Activated CD8-positive, alpha-beta T cell treated with anti-CD3 and anti-CD28 coated beads, Interleukin-2, amount 10 ng/mL, durations not matched to agents 7 days and 5 days (primary cell): ENCODE data around the gene ZBTB16. TPM values are rescaled to one million over a fixed set of nuclear protein-coding genes. Genes with fewer than 3 reads are reported as not detected.

Experiments
- ATAC-seq: fragments of 150-1000 bp; cut with Tn5 transposase; one replicate; pipeline ENCODE4 v1.10.0; 2021; ENCODE audit warnings: moderate library complexity
- CTCF ChIA-PET: fragments of 350-600 bp; sonication (Branson Sonifier 250); formaldehyde crosslinking; loops from one replicate; lab custom pipeline; 2021; ENCODE audit warnings: antibody characterized with exemption; lab: Charles Lee
- POLR2A ChIA-PET: fragments of 350-600 bp; sonication (Branson Sonifier 250); formaldehyde crosslinking; loops from one replicate; lab custom pipeline; 2021; ENCODE audit warnings: antibody characterized with exemption; lab: Charles Lee
- DNase-seq: peaks from one replicate; pipeline ENCODE4 v3.0.0-alpha.2; 2020
- H3K27ac Mint-ChIP-seq: one replicate; pipeline ENCODE4 v1.8.0; 2021; ENCODE audit warnings: mild to moderate bottlenecking, mixed read lengths
- H3K27me3 Mint-ChIP-seq: one replicate; pipeline ENCODE4 v1.8.0; 2021; ENCODE audit warnings: low read depth, mixed read lengths
- H3K36me3 Mint-ChIP-seq: one replicate; pipeline ENCODE4 v1.8.0; 2021; ENCODE audit warnings: low read depth, mixed read lengths
- H3K4me1 Mint-ChIP-seq: one replicate; pipeline ENCODE4 v1.8.0; 2021; ENCODE audit warnings: low read depth, mixed read lengths
- H3K4me3 Mint-ChIP-seq: one replicate; pipeline ENCODE4 v1.8.0; 2021; ENCODE audit warnings: mild to moderate bottlenecking, mixed read lengths
- H3K9me3 Mint-ChIP-seq: one replicate; pipeline ENCODE4 v1.8.0; 2022; ENCODE audit warnings: mixed read lengths; ENCODE audit not compliant: insufficient read depth
- total RNA-seq, 2 experiments: library from RNA; stranded (reverse); gene quantifications; one replicate each; pipeline ENCODE4 v1.2.3, GENCODE V29; 2021

ZBTB16 gene
- total RNA-seq, 2 experiments from 2014 or later: 16.3 to 16.4 TPM

DNA sequence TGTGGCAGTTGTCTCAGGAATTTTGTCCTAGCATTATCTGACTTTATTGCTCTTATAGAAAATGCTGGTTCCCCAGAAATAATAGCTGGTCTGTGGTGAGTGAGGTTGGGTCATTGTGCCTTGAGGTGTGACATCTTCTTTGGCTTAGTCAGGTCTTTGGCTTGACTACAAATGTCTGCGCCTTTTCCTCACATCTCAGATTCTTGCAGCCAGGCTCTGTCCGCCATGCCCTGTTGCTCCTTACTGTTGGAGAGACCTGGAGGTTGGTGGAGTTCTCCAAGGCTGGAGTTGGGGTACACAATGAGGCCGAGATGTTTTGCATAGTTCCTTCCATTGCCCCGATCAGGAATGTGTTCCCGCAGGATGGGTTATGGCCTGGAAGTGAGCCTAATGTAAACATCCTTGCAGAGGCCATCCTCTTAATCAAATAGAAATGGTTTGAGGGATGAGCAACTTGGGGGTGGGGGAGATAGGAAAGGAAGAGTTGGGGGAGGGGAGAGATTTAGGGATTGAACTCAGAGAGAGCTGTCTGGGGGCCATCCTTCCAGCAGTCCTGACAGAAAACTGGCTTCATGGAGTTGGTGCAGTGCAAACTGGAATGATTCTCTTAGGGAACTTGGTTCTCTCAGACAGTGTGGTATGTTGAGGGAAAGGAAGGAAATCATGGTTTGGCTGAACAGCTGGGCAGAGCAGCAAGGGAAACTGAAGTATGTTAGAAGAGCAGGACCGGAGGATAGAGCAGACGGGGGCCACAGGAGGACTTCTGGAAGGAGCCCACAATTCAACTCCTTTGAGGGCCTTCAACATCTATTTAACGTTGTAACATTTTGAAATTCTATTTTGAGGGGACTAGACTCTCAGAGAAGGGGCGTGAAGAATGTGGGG lies 49.9 kb downstream of the ZBTB16 start:
- H3K27ac Mint-ChIP-seq: no peak overlapping the region
- ChIA-PET POLR2A (no interaction called here), CTCF (interaction anchor here (0.8 to 1.5 kb wide), 2 partner anchors 9 to 28 kb away, joined by 3 to 4 read pairs; no protein-coding TSS in a partner anchor)
- no peaks in the 10 kb centered on the region for H3K9me3 Mint-ChIP-seq
- H3K4me3 Mint-ChIP-seq: no peak overlapping the region
- peaks cover 3% of the 10 kb centered on the region for H3K36me3 Mint-ChIP-seq
- H3K27me3 Mint-ChIP-seq: peaks cover 55% of the 10 kb centered on the region
- no peak for DNase-seq
- H3K4me1 Mint-ChIP-seq: peaks cover 29% of the 10 kb centered on the region
- ATAC-seq: no peak

DNA sequence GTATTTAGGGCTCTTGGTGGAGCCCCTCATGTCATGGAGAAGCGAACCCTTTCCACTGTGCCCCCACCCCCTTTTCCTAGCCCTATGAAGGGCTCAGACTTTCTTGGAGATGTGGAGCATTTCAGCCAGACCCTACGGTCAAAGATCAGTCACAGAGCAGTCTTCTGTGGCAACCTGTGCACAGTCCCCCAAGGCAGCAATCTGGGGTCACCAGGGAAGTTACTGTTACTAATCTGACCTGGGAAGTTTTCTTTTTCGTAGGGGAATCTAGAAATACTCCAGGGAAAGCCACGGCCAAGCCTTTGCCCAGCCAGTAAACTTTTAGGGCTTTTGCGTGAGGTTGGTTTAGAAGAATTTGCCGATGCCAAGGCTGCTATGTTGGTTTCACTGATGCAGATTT lies 50.6 kb downstream of the ZBTB16 start:
- Mint-ChIP-seq H3K27me3 (peaks cover 57% of the 10 kb centered on the region), H3K9me3 (no peaks in the 10 kb centered on the region), H3K4me3 (no peak overlapping the region), H3K27ac (no peak overlapping the region), H3K4me1 (peaks cover 23% of the 10 kb centered on the region), H3K36me3 (peaks cover 3% of the 10 kb centered on the region)
- POLR2A ChIA-PET: no interaction called here
- no peak for DNase-seq
- ATAC-seq: no peak
- CTCF ChIA-PET: no interaction called here

DNA sequence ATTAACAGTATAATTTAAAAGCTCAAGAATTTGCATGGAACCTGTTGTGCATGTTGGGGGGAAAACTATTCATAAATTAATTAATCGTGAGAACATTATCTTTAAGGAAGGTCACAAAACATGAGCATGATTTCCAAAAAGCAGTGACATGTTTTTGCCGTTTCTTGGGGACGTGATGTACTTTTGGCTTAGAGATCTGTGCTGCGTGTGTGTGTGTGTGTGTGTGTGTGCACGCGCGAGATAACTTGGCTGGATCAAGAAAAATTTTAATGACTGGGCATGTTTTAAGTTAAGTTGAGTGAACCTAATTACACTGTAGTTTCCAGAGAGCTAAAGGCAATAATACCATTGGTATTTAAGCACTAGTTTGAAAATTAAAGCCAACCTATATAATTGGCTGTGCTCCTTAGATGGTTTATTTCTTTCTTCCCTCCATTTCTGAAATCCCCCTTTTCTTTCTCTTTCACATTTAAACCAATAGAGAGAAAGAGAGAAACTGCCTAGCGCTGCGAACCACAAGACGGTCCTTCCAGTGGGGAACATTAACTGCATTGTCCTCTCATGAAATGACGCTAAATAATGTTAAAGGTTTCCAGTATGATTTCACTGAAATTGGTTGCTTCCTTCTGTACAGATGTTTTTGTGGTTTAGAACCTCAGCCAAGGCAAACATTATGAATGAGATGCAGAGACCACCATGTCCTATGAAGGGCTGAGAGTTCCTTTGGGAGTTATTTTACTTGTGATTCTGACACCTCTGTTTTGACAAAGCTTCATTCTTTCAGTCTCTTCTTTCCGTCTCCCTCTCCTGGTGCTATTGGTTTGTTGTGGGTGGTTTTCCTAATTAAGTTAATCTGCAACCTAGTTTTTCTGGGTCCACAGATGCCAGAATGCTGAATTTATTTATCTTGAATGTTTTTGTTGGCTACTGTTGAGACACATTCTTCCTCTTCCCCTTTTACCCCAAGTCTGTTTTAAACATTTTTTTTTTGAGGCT lies 51.7 kb downstream of the ZBTB16 start:
- Mint-ChIP-seq H3K36me3 (peaks cover 3% of the 10 kb centered on the region), H3K27ac (no peak overlapping the region), H3K27me3 (peaks cover 61% of the 10 kb centered on the region), H3K4me1 (peaks cover 23% of the 10 kb centered on the region), H3K4me3 (no peak overlapping the region), H3K9me3 (no peaks in the 10 kb centered on the region)
- ChIA-PET POLR2A (interaction anchor here (0.6 kb wide), 1 partner anchor 61 kb away, joined by 3 read pairs; no protein-coding TSS in a partner anchor), CTCF (interaction anchor here (1.0 to 1.1 kb wide), 2 partner anchors 17 to 150 kb away, joined by 3 read pairs; no protein-coding TSS in a partner anchor)
- DNase-seq: no peak
- ATAC-seq: no peak

DNA sequence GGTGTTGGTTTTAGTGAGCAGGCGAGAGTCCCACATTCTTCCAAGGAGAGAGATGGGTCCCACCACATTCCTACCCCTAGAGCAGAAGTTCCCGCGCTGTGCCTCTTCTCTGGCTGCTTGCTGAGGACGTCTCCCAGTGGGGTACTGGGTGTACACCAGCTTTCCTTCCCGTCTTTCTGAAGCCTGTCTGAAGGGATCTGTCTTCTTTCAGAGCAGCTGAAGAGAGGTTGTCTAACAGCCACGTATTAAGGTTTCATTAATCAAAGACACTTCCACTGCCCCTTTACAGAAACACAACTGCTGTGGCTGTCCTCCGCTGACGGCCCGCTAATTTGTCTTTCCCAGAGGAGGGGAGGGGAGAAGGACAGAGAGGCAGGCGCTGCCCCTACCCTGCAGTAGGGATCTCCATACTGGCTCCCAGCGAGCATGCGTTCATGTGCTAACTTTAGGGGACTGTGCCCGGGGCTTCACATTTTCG lies 56.0 kb downstream of the ZBTB16 start:
- Mint-ChIP-seq H3K27me3 (peaks cover 49% of the 10 kb centered on the region), H3K4me1 (peaks cover 11% of the 10 kb centered on the region), H3K9me3 (no peaks in the 10 kb centered on the region), H3K36me3 (peaks cover 3% of the 10 kb centered on the region), H3K4me3 (no peak overlapping the region), H3K27ac (no peak overlapping the region)
- ATAC-seq (no peak), DNase-seq (no peak)
- ChIA-PET POLR2A (no interaction called here), CTCF (no interaction called here)

DNA sequence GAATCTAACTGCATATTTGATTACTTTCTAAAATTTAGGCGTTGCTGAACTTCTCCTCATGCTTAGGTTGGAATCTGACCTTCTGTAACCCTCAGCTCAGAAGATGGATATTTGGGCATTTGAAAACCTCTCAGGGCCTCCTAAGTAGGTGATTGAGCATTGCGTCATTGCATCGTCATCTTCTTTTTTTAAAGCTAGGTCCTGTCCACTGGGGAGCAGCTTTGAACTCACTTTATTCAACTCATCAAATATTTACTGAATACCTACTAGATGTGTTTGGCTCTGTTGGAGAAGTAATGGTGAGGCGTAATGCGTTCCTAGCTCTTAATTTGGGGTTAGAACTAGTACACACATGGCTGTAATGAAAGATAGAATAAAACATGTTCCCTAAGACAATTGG lies 56.8 kb downstream of the ZBTB16 start:
- Mint-ChIP-seq H3K9me3 (no peaks in the 10 kb centered on the region), H3K4me1 (peaks cover 5% of the 10 kb centered on the region), H3K36me3 (no peaks in the 10 kb centered on the region), H3K27me3 (peaks cover 41% of the 10 kb centered on the region), H3K27ac (no peak overlapping the region), H3K4me3 (no peak overlapping the region)
- CTCF ChIA-PET: no interaction called here
- no peak for DNase-seq
- POLR2A ChIA-PET: no interaction called here
- no peak for ATAC-seq

DNA sequence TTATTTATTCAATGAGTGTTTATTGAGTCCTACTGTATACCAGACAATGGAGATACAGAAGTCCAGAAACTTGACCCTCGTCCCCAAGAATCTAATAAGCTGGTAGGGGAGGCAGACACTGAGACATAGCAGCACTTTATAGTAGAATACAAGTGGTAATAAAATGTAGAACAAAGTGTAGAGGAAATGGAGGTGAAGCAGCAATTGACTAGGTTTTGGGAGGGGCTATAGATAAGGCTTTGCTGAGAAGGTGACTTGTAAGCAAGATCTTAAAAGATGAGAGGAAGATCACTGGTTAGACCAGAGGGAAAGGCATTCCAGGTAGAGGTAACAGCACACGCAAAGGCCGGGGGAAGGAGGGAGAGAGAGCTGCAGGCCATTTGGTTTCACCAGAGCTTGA lies 57.3 kb downstream of the ZBTB16 start:
- DNase-seq (no peak), ATAC-seq (no peak)
- no peaks in the 10 kb centered on the region for H3K36me3 Mint-ChIP-seq
- H3K27ac Mint-ChIP-seq: no peak overlapping the region
- POLR2A ChIA-PET: no interaction called here
- no peak overlapping the region for H3K4me3 Mint-ChIP-seq
- no peaks in the 10 kb centered on the region for H3K9me3 Mint-ChIP-seq
- peaks cover 2% of the 10 kb centered on the region for H3K4me1 Mint-ChIP-seq
- CTCF ChIA-PET: no interaction called here
- H3K27me3 Mint-ChIP-seq: peaks cover 37% of the 10 kb centered on the region

DNA sequence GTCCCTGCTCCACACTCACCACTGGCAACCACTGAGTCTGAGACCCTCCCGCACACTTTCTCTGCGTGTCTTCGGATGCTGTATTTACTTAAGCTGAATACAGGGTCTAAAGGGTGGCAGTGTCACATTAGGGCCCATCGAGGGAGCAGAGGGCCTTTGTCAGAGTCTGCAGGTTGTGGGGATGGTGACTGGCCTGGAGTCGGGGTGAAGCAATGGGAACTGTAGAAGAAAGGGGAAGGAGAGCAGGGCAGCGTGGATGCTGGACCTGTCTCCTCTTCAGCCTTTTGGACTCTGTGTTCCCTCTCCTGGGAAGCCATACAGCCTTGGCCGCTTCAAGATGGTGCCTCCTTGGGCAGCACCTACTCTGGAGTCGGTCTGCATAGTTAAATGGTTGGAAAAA lies 61.1 kb downstream of the ZBTB16 start:
- no peak for DNase-seq
- ATAC-seq: no peak
- Mint-ChIP-seq H3K4me1 (peaks cover 4% of the 10 kb centered on the region), H3K27me3 (peaks cover 19% of the 10 kb centered on the region), H3K9me3 (no peaks in the 10 kb centered on the region), H3K27ac (no peak overlapping the region), H3K4me3 (no peak overlapping the region), H3K36me3 (no peaks in the 10 kb centered on the region)
- CTCF ChIA-PET: no interaction called here
- POLR2A ChIA-PET: no interaction called here

DNA sequence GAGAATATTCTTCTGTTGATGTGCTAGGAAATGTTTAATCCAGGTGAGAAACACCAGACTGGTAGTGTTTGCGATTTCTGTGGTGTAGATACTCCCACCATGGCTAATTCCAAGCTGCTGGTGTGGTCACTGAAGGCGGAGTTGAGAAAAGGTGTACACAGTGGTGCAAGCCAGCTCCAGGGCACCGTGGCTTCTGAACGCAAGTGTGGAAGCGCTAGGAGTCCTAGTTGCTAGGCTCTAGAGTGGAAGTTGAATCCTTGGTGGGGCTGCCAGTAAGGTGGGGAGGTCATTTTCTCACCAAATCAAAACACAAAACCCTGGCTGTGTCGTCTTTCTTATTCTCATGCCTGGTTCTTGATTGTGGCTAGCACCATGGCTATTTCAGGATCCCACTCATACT lies 61.6 kb downstream of the ZBTB16 start:
- DNase-seq (no peak), ATAC-seq (no peak)
- H3K36me3 Mint-ChIP-seq: no peaks in the 10 kb centered on the region
- H3K4me3 Mint-ChIP-seq: no peak overlapping the region
- no peak overlapping the region for H3K27ac Mint-ChIP-seq
- CTCF ChIA-PET: no interaction called here
- H3K4me1 Mint-ChIP-seq: peaks cover 4% of the 10 kb centered on the region
- peaks cover 18% of the 10 kb centered on the region for H3K27me3 Mint-ChIP-seq
- POLR2A ChIA-PET: no interaction called here
- H3K9me3 Mint-ChIP-seq: no peaks in the 10 kb centered on the region

DNA sequence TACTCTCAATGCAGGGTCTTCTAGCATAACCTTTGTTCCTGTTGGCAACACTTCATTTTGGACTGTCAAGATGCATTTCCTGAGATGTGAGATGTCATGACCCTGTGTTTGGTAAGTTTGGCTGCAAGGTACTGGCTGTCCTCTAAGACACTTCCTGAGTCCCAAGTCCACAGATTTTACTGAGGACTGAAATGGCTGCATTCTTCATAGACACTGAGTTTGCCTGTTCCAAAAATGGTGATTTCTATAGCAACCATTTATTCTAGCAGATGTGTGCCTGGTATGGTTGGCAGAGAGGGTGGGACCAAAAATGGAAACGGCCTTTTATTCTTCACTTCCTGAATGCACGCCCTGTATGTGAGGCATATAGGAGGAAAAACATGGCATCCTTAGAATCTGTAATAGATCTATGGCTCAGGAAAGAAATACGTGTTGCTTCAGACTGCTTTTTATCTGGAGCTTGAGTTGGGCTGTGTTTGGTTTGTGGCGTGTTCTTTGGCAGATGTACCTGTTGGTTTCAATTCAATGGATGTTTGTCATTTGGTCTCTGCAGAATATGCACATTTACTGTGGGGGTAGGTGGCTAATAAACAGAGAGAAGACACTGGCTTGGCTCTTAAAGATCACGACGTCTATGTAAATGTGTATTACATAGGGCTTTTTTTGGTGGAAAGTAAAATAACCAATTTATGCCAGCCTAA lies 62.4 kb downstream of the ZBTB16 start:
- Mint-ChIP-seq H3K4me3 (no peak overlapping the region), H3K27ac (no peak overlapping the region), H3K27me3 (peaks cover 18% of the 10 kb centered on the region), H3K36me3 (peaks cover 3% of the 10 kb centered on the region), H3K4me1 (peaks cover 4% of the 10 kb centered on the region), H3K9me3 (no peaks in the 10 kb centered on the region)
- ChIA-PET CTCF (interaction anchor here (0.8 kb wide), 1 partner anchor 27 kb away, joined by 3 read pairs; no protein-coding TSS in a partner anchor), POLR2A (no interaction called here)
- ATAC-seq (no peak), DNase-seq (no peak)

DNA sequence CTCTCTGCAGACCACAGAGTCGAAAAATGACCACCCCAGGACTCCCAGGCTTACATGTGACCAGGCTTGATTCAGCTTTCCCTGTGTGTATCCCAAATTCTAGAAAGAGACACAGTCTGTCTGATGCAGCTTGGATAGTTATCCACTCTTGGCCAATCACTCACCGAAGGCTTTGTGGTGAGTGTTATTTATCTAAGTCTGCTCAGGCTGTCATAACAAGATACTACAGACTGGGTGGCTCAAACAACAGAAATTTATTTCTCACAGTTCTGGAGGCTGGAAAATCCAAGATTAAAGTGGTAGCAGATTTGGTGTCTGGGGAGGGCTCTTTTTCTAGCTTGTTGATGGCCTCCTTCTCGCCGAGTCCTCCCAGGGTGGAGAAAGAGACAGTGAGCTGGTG lies 63.2 kb downstream of the ZBTB16 start:
- ChIA-PET CTCF (interaction anchor here (0.8 kb wide), 1 partner anchor 27 kb away, joined by 3 read pairs; no protein-coding TSS in a partner anchor), POLR2A (no interaction called here)
- H3K9me3 Mint-ChIP-seq: no peaks in the 10 kb centered on the region
- no peak overlapping the region for H3K4me3 Mint-ChIP-seq
- H3K27ac Mint-ChIP-seq: no peak overlapping the region
- H3K36me3 Mint-ChIP-seq: peaks cover 3% of the 10 kb centered on the region
- H3K4me1 Mint-ChIP-seq: peaks cover 4% of the 10 kb centered on the region
- no peak for ATAC-seq
- peaks cover 14% of the 10 kb centered on the region for H3K27me3 Mint-ChIP-seq
- no peak for DNase-seq

DNA sequence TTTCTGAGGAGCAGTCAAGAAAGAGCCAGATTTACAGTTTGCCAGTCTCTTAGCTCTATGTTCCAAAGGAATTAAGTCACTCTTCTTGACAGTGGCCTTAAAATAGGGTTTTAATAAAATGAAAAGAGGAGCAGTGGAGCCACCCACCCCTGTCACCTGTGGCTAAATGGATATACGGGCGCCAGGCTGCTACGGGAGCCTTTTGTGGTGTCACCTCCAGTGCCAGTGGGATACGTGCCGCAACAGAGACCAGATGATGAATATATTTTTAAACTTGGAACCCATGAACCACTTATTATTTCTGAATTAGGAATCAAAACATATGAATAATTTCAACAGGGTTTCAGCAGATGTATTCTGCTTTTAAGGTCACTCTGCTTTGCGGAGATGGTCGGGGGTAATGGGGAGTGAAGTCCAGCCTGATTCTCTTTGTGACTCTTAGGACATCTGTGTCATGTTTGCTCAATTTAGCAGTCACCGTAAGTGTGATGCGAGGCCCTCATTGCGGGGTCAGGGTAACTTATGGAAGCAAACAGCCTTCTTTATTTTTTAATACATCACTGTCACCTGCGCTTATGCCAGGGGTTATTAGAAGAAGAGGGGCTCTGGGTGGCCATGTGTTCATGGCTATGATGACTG lies 64.3 kb downstream of the ZBTB16 start:
- no peaks in the 10 kb centered on the region for H3K9me3 Mint-ChIP-seq
- no peak for DNase-seq
- POLR2A ChIA-PET: no interaction called here
- ATAC-seq: no peak
- H3K4me3 Mint-ChIP-seq: no peak overlapping the region
- H3K27ac Mint-ChIP-seq: no peak overlapping the region
- H3K36me3 Mint-ChIP-seq: peaks cover 3% of the 10 kb centered on the region
- peaks cover 12% of the 10 kb centered on the region for H3K27me3 Mint-ChIP-seq
- CTCF ChIA-PET: no interaction called here
- peaks cover 4% of the 10 kb centered on the region for H3K4me1 Mint-ChIP-seq
